ENCODE results near the gene SUSD4. TPM values are rescaled to one million over a fixed set of nuclear protein-coding genes. Genes with fewer than 3 reads are reported as not detected.

Gene SUSD4
- total and polyA plus RNA-seq, 9 of the 15 experiments (the other 6 are each of a cell fraction or from before 2014, with no cell fraction given): 0.06 to 1.7 (median 0.09) TPM; not detected in 4

DNA sequence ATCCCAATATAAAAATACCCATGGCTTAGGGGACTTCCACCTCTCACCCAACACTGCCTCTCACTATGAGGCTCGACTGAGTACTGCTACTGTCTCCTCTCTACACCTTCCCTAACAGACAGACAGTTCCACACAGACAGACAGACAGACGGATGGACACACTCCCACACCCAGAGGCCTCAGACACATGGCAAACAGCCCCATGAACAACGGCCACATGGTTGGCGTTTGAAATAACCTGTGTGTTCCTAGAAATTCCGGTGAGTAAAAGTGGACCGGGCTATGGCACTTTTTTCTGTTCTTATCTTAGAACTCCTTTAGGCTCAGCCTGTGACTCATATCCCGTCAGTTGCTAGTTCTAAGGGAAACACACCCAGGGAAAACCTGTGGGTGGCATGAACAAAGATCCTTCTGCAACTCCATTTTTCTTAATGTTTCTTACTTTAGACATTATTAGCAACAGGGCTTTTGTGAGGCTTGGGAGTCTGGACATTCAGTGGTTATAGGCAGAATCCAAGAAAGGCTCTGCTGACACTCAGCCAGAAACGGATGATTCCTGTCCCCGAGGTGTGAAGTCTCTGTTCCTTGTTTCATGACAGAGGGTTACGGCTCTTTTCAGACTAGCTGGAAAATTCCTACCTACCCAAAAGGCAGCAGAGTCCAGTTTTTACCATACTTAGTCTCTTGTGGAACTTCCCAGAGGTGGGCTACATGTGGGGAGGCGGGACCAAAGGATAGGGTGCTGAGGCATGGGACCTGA is 130.4 kb downstream of the SUSD4 start (continued):
- TF ChIP-seq RFX1 (IDR thresholded peaks at IDR 0.05): no peak
- TF ChIP-seq KAT7 (CRISPR knock-in tag; IDR thresholded peaks at IDR 0.05; ENCODE audit: borderline replicate concordance): no peak
- TF ChIP-seq, protein P1, sequence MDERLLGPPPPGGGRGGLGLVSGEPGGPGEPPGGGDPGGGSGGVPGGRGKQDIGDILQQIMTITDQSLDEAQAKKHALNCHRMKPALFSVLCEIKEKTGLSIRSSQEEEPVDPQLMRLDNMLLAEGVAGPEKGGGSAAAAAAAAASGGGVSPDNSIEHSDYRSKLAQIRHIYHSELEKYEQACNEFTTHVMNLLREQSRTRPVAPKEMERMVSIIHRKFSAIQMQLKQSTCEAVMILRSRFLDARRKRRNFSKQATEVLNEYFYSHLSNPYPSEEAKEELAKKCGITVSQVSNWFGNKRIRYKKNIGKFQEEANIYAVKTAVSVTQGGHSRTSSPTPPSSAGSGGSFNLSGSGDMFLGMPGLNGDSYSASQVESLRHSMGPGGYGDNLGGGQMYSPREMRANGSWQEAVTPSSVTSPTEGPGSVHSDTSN (CRISPR knock-in tag; IDR thresholded peaks at IDR 0.05; ENCODE audit: low read depth): no peak
- TF ChIP-seq, protein P1 (tag; conservative IDR thresholded peaks at IDR 0.05; ENCODE audit: low read depth): peak; percentile 41; the same call in 1 of the 2 replicates
- no peak for TF ChIP-seq CCNT2 (IDR thresholded peaks at IDR 0.05; ENCODE audit: borderline replicate concordance, extremely low read depth, insufficient read length, low read depth, low read length)
- TF ChIP-seq ZC3H8 (IDR thresholded peaks at IDR 0.05): no peak
- no peak for TF ChIP-seq ZNF347 (CRISPR knock-in tag; IDR thresholded peaks at IDR 0.05; ENCODE audit: low read depth)
- TF ChIP-seq BDP1 (IDR thresholded peaks at IDR 0.05; ENCODE audit: insufficient read depth, insufficient read length): no peak
- no peak for TF ChIP-seq ZNF354B (CRISPR knock-in tag; IDR thresholded peaks at IDR 0.05)
- no peak for TF ChIP-seq GABPB2 (CRISPR knock-in tag; conservative IDR thresholded peaks at IDR 0.05)
- TF ChIP-seq NFIX (CRISPR knock-in tag; IDR thresholded peaks at IDR 0.05; ENCODE audit: low read depth): no peak
- TF ChIP-seq, protein P2, sequence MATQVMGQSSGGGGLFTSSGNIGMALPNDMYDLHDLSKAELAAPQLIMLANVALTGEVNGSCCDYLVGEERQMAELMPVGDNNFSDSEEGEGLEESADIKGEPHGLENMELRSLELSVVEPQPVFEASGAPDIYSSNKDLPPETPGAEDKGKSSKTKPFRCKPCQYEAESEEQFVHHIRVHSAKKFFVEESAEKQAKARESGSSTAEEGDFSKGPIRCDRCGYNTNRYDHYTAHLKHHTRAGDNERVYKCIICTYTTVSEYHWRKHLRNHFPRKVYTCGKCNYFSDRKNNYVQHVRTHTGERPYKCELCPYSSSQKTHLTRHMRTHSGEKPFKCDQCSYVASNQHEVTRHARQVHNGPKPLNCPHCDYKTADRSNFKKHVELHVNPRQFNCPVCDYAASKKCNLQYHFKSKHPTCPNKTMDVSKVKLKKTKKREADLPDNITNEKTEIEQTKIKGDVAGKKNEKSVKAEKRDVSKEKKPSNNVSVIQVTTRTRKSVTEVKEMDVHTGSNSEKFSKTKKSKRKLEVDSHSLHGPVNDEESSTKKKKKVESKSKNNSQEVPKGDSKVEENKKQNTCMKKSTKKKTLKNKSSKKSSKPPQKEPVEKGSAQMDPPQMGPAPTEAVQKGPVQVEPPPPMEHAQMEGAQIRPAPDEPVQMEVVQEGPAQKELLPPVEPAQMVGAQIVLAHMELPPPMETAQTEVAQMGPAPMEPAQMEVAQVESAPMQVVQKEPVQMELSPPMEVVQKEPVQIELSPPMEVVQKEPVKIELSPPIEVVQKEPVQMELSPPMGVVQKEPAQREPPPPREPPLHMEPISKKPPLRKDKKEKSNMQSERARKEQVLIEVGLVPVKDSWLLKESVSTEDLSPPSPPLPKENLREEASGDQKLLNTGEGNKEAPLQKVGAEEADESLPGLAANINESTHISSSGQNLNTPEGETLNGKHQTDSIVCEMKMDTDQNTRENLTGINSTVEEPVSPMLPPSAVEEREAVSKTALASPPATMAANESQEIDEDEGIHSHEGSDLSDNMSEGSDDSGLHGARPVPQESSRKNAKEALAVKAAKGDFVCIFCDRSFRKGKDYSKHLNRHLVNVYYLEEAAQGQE (IDR thresholded peaks at IDR 0.05; ENCODE audit: borderline replicate concordance): peak; percentile 31
- TF ChIP-seq, protein P2 (CRISPR knock-in tag; IDR thresholded peaks at IDR 0.05; ENCODE audit: low read depth): 0 out of 2 replicates have a peak, but pooled peaks have one; percentile 54
- TF ChIP-seq, protein P3, sequence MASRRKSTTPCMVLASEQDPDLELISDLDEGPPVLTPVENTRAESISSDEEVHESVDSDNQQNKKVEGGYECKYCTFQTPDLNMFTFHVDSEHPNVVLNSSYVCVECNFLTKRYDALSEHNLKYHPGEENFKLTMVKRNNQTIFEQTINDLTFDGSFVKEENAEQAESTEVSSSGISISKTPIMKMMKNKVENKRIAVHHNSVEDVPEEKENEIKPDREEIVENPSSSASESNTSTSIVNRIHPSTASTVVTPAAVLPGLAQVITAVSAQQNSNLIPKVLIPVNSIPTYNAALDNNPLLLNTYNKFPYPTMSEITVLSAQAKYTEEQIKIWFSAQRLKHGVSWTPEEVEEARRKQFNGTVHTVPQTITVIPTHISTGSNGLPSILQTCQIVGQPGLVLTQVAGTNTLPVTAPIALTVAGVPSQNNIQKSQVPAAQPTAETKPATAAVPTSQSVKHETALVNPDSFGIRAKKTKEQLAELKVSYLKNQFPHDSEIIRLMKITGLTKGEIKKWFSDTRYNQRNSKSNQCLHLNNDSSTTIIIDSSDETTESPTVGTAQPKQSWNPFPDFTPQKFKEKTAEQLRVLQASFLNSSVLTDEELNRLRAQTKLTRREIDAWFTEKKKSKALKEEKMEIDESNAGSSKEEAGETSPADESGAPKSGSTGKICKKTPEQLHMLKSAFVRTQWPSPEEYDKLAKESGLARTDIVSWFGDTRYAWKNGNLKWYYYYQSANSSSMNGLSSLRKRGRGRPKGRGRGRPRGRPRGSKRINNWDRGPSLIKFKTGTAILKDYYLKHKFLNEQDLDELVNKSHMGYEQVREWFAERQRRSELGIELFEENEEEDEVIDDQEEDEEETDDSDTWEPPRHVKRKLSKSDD (conservative IDR thresholded peaks at IDR 0.05; ENCODE audit: low read length): no peak
- no peak for TF ChIP-seq MXI1 (IDR thresholded peaks at IDR 0.05; ENCODE audit: low read depth, low read length)

Measured in K562 (cell line).